Adrenal gland (tissue), 12 donors: ENCODE data around the gene SLC30A7. TPM values are rescaled to one million over a fixed set of nuclear protein-coding genes. Genes with fewer than 3 reads are reported as not detected.
"Not testable (repeated sequence)": the region's sequence is repeated elsewhere in the genome, so short reads cannot be mapped to it uniquely, and the experiment has no call there.

Experiments
- DNase-seq, 7 donors: peaks; one replicate each; pipeline ENCODE4 v3.0.0-alpha.2; 2019 to 2020
- H3K27ac ChIP-seq, 5 donors: fragments of 200-600 bp; sonication (generic) in 4 of 5; 1 replicate in 3 of 5; 2 replicates in 2 of 5; pipeline versions ENCODE4 v1.5.1 to v1.8.0; 2016 to 2020; ENCODE audit warnings: mild to moderate bottlenecking in 1 of 5
- H3K27me3 ChIP-seq: fragments of 200-600 bp; 2 replicates; pipeline ENCODE4 v1.8.0; 2021
- H3K36me3 ChIP-seq, 2 donors: fragments of 200-600 bp; replicated peaks in 1 of 2; 1 replicate in 1 of 2; 2 replicates in 1 of 2; pipeline versions ENCODE4 v1.5.1 to v1.8.0; 2018 to 2022
- H3K4me1 ChIP-seq, 2 donors: fragments of 200-600 bp; replicated peaks in 1 of 2; 1 replicate in 1 of 2; 2 replicates in 1 of 2; pipeline versions ENCODE4 v1.5.1 to v1.8.0; 2018 to 2021
- H3K4me3 ChIP-seq, 4 donors: fragments of 200-600 bp; sonication (generic) in 3 of 4; one replicate each; pipeline ENCODE4 v1.5.1; 2016 to 2018
- H3K9me3 ChIP-seq, 3 donors: fragments of 200-600 bp; sonication (generic) in 1 of 3; replicated peaks in 1 of 3; 1 replicate in 2 of 3; 2 replicates in 1 of 3; pipeline versions ENCODE4 v1.5.1 to v1.8.0; 2016 to 2021
- POLR2A ChIP-seq, 2 donors: fragments of 450-650 bp; IDR thresholded peaks; one replicate each; pipeline ENCODE4 v1.6.1; 2017; ENCODE audit warnings: antibody characterized with exemption in 2 of 2, mild to moderate bottlenecking in 2 of 2, moderate library complexity in 1 of 2
- WGBS, 4 donors: extraction: QIAGEN DNeasy Blood & Tissue Kit in 2 of 4; methylation state at CpG; one replicate each; pipeline versions ENCODE4 v1.1.5 to v1.1.7; 2013 to 2017; 5-methylcytosine and 5-hydroxymethylcytosine counted together
- intact Hi-C, 2 donors: fragments of 100-400 bp; cut with DNase I; formaldehyde crosslinking; loops; one replicate each; pipeline versions ENCODE4 v1.14.1 to v1.15.0; 2022 to 2023
- polyA plus RNA-seq, 3 donors: library from polyadenylated mRNA; stranded (reverse); fragments of 200-250 nt in 2 of 3; fragments of 350-450 nt in 1 of 3; fragmentation: Illumina TruSeq in 1 of 3; extraction: RNeasy Lipid Tissue Mini Kit (QIAGEN cat#74804) in 1 of 3; gene quantifications; one replicate each; pipeline ENCODE4 v1.2.3, GENCODE V29; 2013 to 2014
- total RNA-seq, 9 donors: library from RNA; depleted of rRNA in 4 of 9; stranded (reverse); fragments of >200 nt in 4 of 9; fragments of 120-200 nt in 1 of 9; fragmentation: NEBNext Ultra II Directional in 1 of 9; extraction: Animal tissue kit (Norgen Biotek cat#: 25700) in 1 of 9; gene quantifications; one replicate each; pipeline versions ENCODE4 v1.1.0 to v1.2.4, GENCODE V29; 2013 to 2023
- TF ChIP-seq, protein P1 (sequence below), 6 experiments: fragments of 450-650 bp in 4 of 6; fragments of 200-600 bp in 2 of 6; sonication (generic) in 1 of 6; IDR thresholded peaks; 1 replicate in 5 of 6; 2 replicates in 1 of 6; pipeline versions ENCODE4 v1.5.1 to v1.8.0; 2016 to 2021; ENCODE audit warnings: antibody characterized with exemption in 6 of 6, mild to moderate bottlenecking in 2 of 6, moderate library complexity in 1 of 6
- donor health status: healthy with polysubstance abuse.
- donor health status: Bipolar disorder and iron deficiency.
- donor health status: DM: yes; HTN: yes; CAD: no.
- donor health status: DM: no; HTN: no; CAD: no.
- donor health status: DM: no; HTN: no; CAD: no.
- donor health status: DM: yes; HTN: yes; CAD: no.

The SLC30A7 gene
- total and polyA plus RNA-seq, 12 donors: 3.1 to 79.8 (median 30.5) TPM

DNA sequence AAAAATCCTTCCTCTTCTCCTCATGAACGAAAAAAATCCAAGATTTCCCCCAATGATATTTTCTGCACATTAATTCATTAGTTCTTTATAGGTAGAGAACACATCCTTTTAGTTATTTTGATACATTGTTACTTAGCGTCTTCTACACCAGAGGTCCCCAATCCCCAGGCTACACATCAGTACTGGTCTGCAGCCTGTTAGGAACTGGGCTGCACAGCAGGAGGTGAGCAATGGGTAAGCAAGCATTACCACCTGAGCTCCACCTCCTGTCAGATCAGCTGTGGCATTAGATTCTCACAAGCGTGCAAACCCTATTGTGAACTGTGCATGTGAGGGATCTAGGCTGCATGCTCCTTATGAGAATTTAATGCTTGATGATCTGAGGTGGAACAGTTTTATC lies 14.2 kb upstream of the SLC30A7 start:
- no peaks in the 10 kb centered on the region for H3K9me3 ChIP-seq
- WGBS, 4 donors: 87 to 94% (median 89%) methylated on average over 3 of the region's 3 CpGs
- DNase-seq: no peak
- H3K4me1 ChIP-seq: peaks cover 9 to 22% of the 10 kb centered on the region in 2 donors
- no peak overlapping the region for H3K4me3 ChIP-seq
- H3K27ac ChIP-seq: no peak overlapping the region
- no peaks in the 10 kb centered on the region for H3K27me3 ChIP-seq
- no peaks in the 10 kb centered on the region for H3K36me3 ChIP-seq
- intact Hi-C loops: no loop called here
- TF ChIP-seq, protein P1, sequence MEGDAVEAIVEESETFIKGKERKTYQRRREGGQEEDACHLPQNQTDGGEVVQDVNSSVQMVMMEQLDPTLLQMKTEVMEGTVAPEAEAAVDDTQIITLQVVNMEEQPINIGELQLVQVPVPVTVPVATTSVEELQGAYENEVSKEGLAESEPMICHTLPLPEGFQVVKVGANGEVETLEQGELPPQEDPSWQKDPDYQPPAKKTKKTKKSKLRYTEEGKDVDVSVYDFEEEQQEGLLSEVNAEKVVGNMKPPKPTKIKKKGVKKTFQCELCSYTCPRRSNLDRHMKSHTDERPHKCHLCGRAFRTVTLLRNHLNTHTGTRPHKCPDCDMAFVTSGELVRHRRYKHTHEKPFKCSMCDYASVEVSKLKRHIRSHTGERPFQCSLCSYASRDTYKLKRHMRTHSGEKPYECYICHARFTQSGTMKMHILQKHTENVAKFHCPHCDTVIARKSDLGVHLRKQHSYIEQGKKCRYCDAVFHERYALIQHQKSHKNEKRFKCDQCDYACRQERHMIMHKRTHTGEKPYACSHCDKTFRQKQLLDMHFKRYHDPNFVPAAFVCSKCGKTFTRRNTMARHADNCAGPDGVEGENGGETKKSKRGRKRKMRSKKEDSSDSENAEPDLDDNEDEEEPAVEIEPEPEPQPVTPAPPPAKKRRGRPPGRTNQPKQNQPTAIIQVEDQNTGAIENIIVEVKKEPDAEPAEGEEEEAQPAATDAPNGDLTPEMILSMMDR (IDR thresholded peaks at IDR 0.05): no peak
- TF ChIP-seq POLR2A (IDR thresholded peaks at IDR 0.05): no peak

DNA sequence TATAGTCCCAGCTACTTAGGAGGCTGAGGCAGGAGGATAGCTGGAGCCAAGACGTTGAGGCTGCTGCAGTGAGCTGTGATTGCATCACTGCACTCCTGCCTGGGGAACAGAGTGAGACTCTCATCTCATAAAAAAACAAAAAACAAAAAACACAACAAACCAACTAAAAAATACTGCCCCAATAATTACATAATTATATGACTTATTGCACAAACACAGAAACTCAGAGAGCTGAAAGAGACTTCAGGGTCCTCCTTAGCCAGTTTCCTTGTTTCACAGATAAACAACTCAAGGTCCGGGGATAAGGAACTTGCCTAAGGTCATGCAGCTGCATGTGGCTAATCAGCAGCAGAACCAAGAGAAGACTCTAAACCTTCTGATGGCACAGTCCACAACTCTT lies 13.2 kb upstream of the SLC30A7 start:
- DNase-seq: peak in 3 of 7 donors; percentile 15 to 30 (median 26)
- H3K27ac ChIP-seq: peak overlapping the region in 3 of 5 donors; percentile 11 to 45 (median 23)
- no peak for TF ChIP-seq POLR2A (IDR thresholded peaks at IDR 0.05)
- TF ChIP-seq, protein P1 (IDR thresholded peaks at IDR 0.05): no peak
- no peaks in the 10 kb centered on the region for H3K27me3 ChIP-seq
- WGBS, 4 donors: 18 to 31% (median 23%) methylated on average over 2 of the region's 2 CpGs
- H3K4me3 ChIP-seq: no peak overlapping the region
- no peaks in the 10 kb centered on the region for H3K9me3 ChIP-seq
- intact Hi-C loops: no loop called here
- peaks cover 9 to 22% of the 10 kb centered on the region in 2 donors for H3K4me1 ChIP-seq
- no peaks in the 10 kb centered on the region for H3K36me3 ChIP-seq

DNA sequence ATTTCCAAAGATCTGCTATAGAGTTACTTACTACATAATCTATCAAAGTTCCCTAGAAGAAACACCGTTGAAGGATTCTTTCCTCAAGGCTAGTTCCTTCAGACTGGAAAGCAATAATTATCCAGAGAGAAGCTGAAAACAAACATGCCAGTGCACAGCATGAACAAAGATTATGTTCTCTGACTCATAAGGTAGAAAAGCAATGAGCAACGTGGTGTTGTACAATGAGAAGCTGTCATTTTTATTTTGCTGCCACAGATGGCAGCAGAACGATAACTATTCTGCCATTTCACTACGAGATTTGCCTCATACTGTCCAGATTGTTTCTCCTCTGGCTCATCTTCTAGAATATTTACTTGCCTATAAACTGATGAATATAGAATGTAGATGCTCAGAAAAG lies 11.9 kb upstream of the SLC30A7 start:
- intact Hi-C loops: no loop called here
- DNase-seq: peak in 1 of 7 donors; percentile 21
- Histone ChIP-seq H3K4me3 (no peak overlapping the region), H3K4me1 (peaks cover 9 to 22% of the 10 kb centered on the region in 2 donors), H3K27me3 (no peaks in the 10 kb centered on the region), H3K27ac (peak overlapping the region in 2 of 5 donors; percentile 45 to 52), H3K9me3 (no peaks in the 10 kb centered on the region), H3K36me3 (no peaks in the 10 kb centered on the region)
- 31 to 45% (median 41%) methylated on average over 4 of the region's 4 CpGs for WGBS, 4 donors
- TF ChIP-seq, protein P1 (IDR thresholded peaks at IDR 0.05): no peak
- TF ChIP-seq POLR2A (IDR thresholded peaks at IDR 0.05): peak in 1 of 2 donors; percentile 31

DNA sequence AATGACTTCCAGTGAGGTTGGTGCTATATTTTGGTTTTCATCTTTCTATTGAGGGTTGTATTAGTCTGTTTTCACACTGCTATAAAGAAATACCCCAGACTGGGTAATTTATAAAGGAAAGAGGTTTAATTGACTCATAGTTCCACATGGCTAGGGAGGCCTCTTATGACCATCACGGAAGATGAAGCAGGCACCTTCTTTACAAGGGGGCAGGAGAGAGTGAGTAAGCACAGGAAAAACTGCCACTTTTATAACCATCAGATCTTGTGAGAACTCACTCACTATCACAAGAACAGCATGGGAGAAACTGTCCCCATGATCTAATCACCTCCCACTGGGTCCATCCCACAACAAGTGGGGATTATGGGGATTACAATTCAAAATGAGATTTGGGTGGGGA lies 6.9 kb upstream of the SLC30A7 start:
- DNase-seq, H3K36me3 ChIP-seq, intact Hi-C loops, H3K27ac ChIP-seq, H3K27me3 ChIP-seq, H3K4me3 ChIP-seq: not testable (repeated sequence)
- H3K4me1 ChIP-seq: peaks cover 10 to 14% of the 10 kb centered on the region in 2 donors
- WGBS, 4 donors: 95 to 100% (median 97%) methylated on average over 1 of the region's 1 CpG
- H3K9me3 ChIP-seq: peaks cover 0 to 11% (median 0%) of the 10 kb centered on the region in 3 donors

DNA sequence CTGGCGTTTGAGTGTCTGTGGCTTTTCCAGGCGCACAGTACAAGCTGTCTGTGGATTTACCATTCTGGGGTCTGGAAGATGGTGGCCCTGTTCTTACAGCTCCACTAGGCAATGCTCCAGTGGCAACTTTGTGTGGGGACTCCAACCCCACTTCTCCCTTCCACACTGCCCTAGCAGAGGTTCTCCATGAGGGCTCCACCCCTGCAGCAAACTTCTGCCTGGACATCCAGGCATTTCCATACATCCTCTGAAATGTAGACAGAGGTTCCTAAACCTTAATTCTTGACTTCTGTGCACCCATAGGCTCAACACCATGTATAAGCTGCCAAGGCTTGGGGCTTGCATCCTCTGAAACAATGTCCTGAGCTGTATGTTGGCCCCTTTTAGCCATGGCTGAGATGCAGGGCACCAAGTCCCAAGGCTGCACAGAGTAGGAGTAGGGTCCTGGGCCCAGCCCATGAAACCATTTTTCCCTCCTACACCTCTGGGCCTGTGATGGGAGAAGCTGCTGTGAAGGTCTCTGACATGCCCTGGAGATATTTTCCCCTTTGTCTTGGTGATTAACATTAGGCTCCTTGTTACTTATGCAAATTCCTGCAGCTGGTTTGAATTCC lies 5.9 kb upstream of the SLC30A7 start:
- WGBS, 4 donors: 97 to 100% (median 100%) methylated on average over 2 of the region's 2 CpGs; no CpG with 5 or more reads in 1 of the 4 donors
- DNase-seq, H3K4me3 ChIP-seq, H3K27ac ChIP-seq, H3K36me3 ChIP-seq, intact Hi-C loops, H3K27me3 ChIP-seq: not testable (repeated sequence)
- H3K4me1 ChIP-seq: peaks cover 11 to 16% of the 10 kb centered on the region in 2 donors
- H3K9me3 ChIP-seq: peaks cover 0 to 11% (median 0%) of the 10 kb centered on the region in 3 donors
